Neuronal stem cell (in vitro differentiated cells): Measurements from ENCODE around the gene DMD.

ENCODE experiments used
- DNase-seq: peaks from one replicate; pipeline ENCODE4 v3.0.0-alpha.2; 2013; ENCODE audit warnings: low spot score
- H2AFZ ChIP-seq: one replicate; pipeline ENCODE4 v1.6.1; 2013; ENCODE audit warnings: mild to moderate bottlenecking, low read length, inconsistent platforms
- H2AK5ac ChIP-seq: 2 replicates; pipeline ENCODE4 v1.6.1; 2013; ENCODE audit warnings: low read depth, mild to moderate bottlenecking, inconsistent platforms, low read length, moderate library complexity, mixed read lengths
- H2BK120ac ChIP-seq: 2 replicates; pipeline ENCODE4 v1.6.1; 2013; ENCODE audit warnings: low read depth, mild to moderate bottlenecking, inconsistent platforms, low read length, moderate library complexity, mixed read lengths
- H2BK12ac ChIP-seq: one replicate; pipeline ENCODE4 v1.6.1; 2013; ENCODE audit warnings: low read length, inconsistent platforms
- H2BK15ac ChIP-seq: 2 replicates; pipeline ENCODE4 v1.6.1; 2013; ENCODE audit warnings: mild to moderate bottlenecking, low read length, inconsistent platforms, mixed read lengths
- H2BK5ac ChIP-seq: one replicate; pipeline ENCODE4 v1.6.1; 2013; ENCODE audit warnings: inconsistent platforms, mild to moderate bottlenecking, low read length, moderate library complexity
- H3K14ac ChIP-seq: one replicate; pipeline ENCODE4 v1.6.1; 2013; ENCODE audit warnings: low read length, inconsistent platforms
- H3K18ac ChIP-seq: 2 replicates; pipeline ENCODE4 v1.6.1; 2013; ENCODE audit warnings: low read length, inconsistent platforms
- H3K23ac ChIP-seq: 2 replicates; pipeline ENCODE4 v1.6.1; 2013; ENCODE audit warnings: low read depth, mild to moderate bottlenecking, mixed read lengths, low read length, inconsistent platforms; ENCODE audit not compliant: poor library complexity
- H3K27ac ChIP-seq: replicated peaks from 3 replicates; pipeline ENCODE4 v1.5.1; 2013; ENCODE audit warnings: low read length, inconsistent platforms
- H3K27me3 ChIP-seq, 3 experiments: 2 replicates each; pipeline ENCODE4 v1.6.1; 2013; ENCODE audit warnings: low read length in 3 of 3, mild to moderate bottlenecking in 2 of 3, inconsistent platforms in 1 of 3, low read depth in 1 of 3, mixed read lengths in 1 of 3, moderate library complexity in 1 of 3; ENCODE audit not compliant: control insufficient read depth in 3 of 3, insufficient read depth in 3 of 3
- H3K36me3 ChIP-seq, 2 donors: replicated peaks in 1 of 2; 2 replicates each; pipeline ENCODE4 v1.6.1; 2013; ENCODE audit warnings: low read length in 2 of 2; ENCODE audit not compliant: control insufficient read depth in 2 of 2, insufficient read depth in 2 of 2
- H3K4ac ChIP-seq: 2 replicates; pipeline ENCODE4 v1.6.1; 2013; ENCODE audit warnings: inconsistent platforms, mild to moderate bottlenecking, low read length, moderate library complexity
- H3K4me1 ChIP-seq, 2 donors: 1 replicate in 1 of 2; 2 replicates in 1 of 2; pipeline ENCODE4 v1.6.1; 2013; ENCODE audit warnings: low read length in 2 of 2, low read depth in 1 of 2; ENCODE audit not compliant: control insufficient read depth in 2 of 2, insufficient read depth in 1 of 2
- H3K4me2 ChIP-seq: one replicate; pipeline ENCODE4 v1.6.1; 2013; ENCODE audit warnings: mild to moderate bottlenecking, low read length, inconsistent platforms; ENCODE audit not compliant: insufficient read depth, poor library complexity, severe bottlenecking
- H3K4me3 ChIP-seq, 2 donors: 2 replicates each; pipeline ENCODE4 v1.5.1; 2013; ENCODE audit warnings: low read length in 2 of 2, mild to moderate bottlenecking in 2 of 2, inconsistent platforms in 1 of 2, moderate library complexity in 1 of 2
- H3K79me1 ChIP-seq: one replicate; pipeline ENCODE4 v1.6.1; 2013; ENCODE audit warnings: low read depth, mild to moderate bottlenecking, inconsistent platforms, low read length, moderate library complexity
- H3K9ac ChIP-seq: one replicate; pipeline ENCODE4 v1.6.1; 2013; ENCODE audit warnings: mild to moderate bottlenecking, low read depth, low read length, inconsistent platforms; ENCODE audit not compliant: poor library complexity
- H3K9me3 ChIP-seq, 2 donors: replicated peaks in 1 of 2; 2 replicates each; pipeline versions ENCODE3 to v1.6.1; 2013; ENCODE audit warnings: low read length in 2 of 2, mild to moderate bottlenecking in 2 of 2, inconsistent platforms in 1 of 2, low read depth in 1 of 2, mixed read lengths in 1 of 2, moderate library complexity in 1 of 2; ENCODE audit not compliant: control insufficient read depth in 2 of 2, insufficient read depth in 1 of 2
- H4K8ac ChIP-seq: one replicate; pipeline ENCODE4 v1.6.1; 2013; ENCODE audit warnings: low read depth, mild to moderate bottlenecking, inconsistent platforms, low read length, moderate library complexity
- H4K91ac ChIP-seq: one replicate; pipeline ENCODE4 v1.6.1; 2013; ENCODE audit warnings: low read length, low read depth, mild to moderate bottlenecking, inconsistent platforms; ENCODE audit not compliant: poor library complexity
- WGBS, 2 donors: extraction: QIAGEN DNeasy Blood & Tissue Kit; methylation state at CpG; one replicate each; pipeline ENCODE4 v1.1.7; 2013; ENCODE audit warnings: missing lambda C conversion rate in 2 of 2, mixed read lengths in 1 of 2; ENCODE audit not compliant: insufficient read length in 2 of 2, insufficient replicate concordance in 1 of 2; ENCODE audit errors: extremely low coverage in 2 of 2; 5-methylcytosine and 5-hydroxymethylcytosine counted together

Gene DMD

GRCh38 chrX:32483534-32484136, 727.7 kb downstream of the DMD start:
- Histone ChIP-seq H2AFZ (no peak overlapping the region), H3K4me1 (no peaks in the 10 kb centered on the region), H3K9ac (no peak overlapping the region), H3K9me3 (no peaks in the 10 kb centered on the region), H3K4ac (no peak overlapping the region), H4K91ac (no peak overlapping the region), H2BK5ac (no peak overlapping the region), H2BK120ac (no peak overlapping the region), H2AK5ac (no peak overlapping the region), H3K36me3 (no peaks in the 10 kb centered on the region), H3K27ac (no peak overlapping the region), H3K4me2 (no peak overlapping the region), H3K27me3 (no peaks in the 10 kb centered on the region), H3K23ac (no peak overlapping the region), H3K4me3 (no peak overlapping the region), H3K79me1 (no peaks in the 10 kb centered on the region), H4K8ac (no peak overlapping the region), H3K14ac (no peak overlapping the region), H2BK15ac (no peak overlapping the region), H2BK12ac (no peak overlapping the region), H3K18ac (no peak overlapping the region)
- no peak for DNase-seq
- no CpG with 5 or more reads among the region's 3 CpGs for WGBS, 2 donors

GRCh38 chrX:32480019-32480418, 731.3 kb downstream of the DMD start:
- no peak overlapping the region for H3K27ac ChIP-seq
- WGBS, 2 donors = no CpG with 5 or more reads among the region's 2 CpGs
- H2BK12ac ChIP-seq = no peak overlapping the region
- H3K14ac ChIP-seq = no peak overlapping the region
- H4K8ac ChIP-seq = no peak overlapping the region
- no peaks in the 10 kb centered on the region for H3K36me3 ChIP-seq
- H3K18ac ChIP-seq = no peak overlapping the region
- H3K9ac ChIP-seq = no peak overlapping the region
- no peak overlapping the region for H3K4me2 ChIP-seq
- no peak for DNase-seq
- no peak overlapping the region for H3K4ac ChIP-seq
- H2AK5ac ChIP-seq = no peak overlapping the region
- no peak overlapping the region for H3K23ac ChIP-seq
- no peak overlapping the region for H3K4me3 ChIP-seq
- no peak overlapping the region for H2BK5ac ChIP-seq
- no peak overlapping the region for H2BK15ac ChIP-seq
- no peaks in the 10 kb centered on the region for H3K79me1 ChIP-seq
- no peaks in the 10 kb centered on the region for H3K4me1 ChIP-seq
- H3K27me3 ChIP-seq = no peaks in the 10 kb centered on the region
- no peak overlapping the region for H4K91ac ChIP-seq
- H2BK120ac ChIP-seq = no peak overlapping the region
- no peak overlapping the region for H2AFZ ChIP-seq
- H3K9me3 ChIP-seq = no peaks in the 10 kb centered on the region

GRCh38 chrX:32472364-32472763, 739.0 kb downstream of the DMD start:
- Histone ChIP-seq H2BK12ac (no peak overlapping the region), H3K4me1 (no peaks in the 10 kb centered on the region), H3K9me3 (no peaks in the 10 kb centered on the region), H3K4me3 (no peak overlapping the region), H2BK120ac (no peak overlapping the region), H3K27ac (no peak overlapping the region), H3K4ac (no peak overlapping the region), H2BK5ac (no peak overlapping the region), H4K91ac (no peak overlapping the region), H3K23ac (no peak overlapping the region), H3K9ac (no peak overlapping the region), H2AK5ac (no peak overlapping the region), H2AFZ (no peak overlapping the region), H3K27me3 (no peaks in the 10 kb centered on the region), H3K18ac (no peak overlapping the region), H3K36me3 (no peaks in the 10 kb centered on the region), H2BK15ac (no peak overlapping the region), H4K8ac (no peak overlapping the region), H3K4me2 (no peak overlapping the region), H3K79me1 (no peaks in the 10 kb centered on the region), H3K14ac (no peak overlapping the region)
- no peak for DNase-seq
- WGBS, 2 donors = no CpG with 5 or more reads among the region's 3 CpGs

- no CpG with 5 or more reads among the region's 2 CpGs for WGBS, 2 donors
- no peak overlapping the region for H2BK5ac ChIP-seq
Observed at GRCh38 chrX:32455704-32456103, 755.6 kb downstream of the DMD start.

More at GRCh38 chrX:32455704-32456103, 755.6 kb downstream of the DMD start:
- H3K14ac ChIP-seq = no peak overlapping the region
- H3K4me2 ChIP-seq = no peak overlapping the region
- H3K4ac ChIP-seq = no peak overlapping the region
- H3K27ac ChIP-seq = no peak overlapping the region
- no peak overlapping the region for H2AFZ ChIP-seq
- no peak overlapping the region for H4K8ac ChIP-seq
- H2BK15ac ChIP-seq = no peak overlapping the region
- H3K9me3 ChIP-seq = no peaks in the 10 kb centered on the region
- no peak for DNase-seq
- no peak overlapping the region for H3K9ac ChIP-seq
- H3K4me1 ChIP-seq = no peaks in the 10 kb centered on the region
- no peak overlapping the region for H3K4me3 ChIP-seq
- H2AK5ac ChIP-seq = no peak overlapping the region
- no peak overlapping the region for H2BK120ac ChIP-seq
- no peaks in the 10 kb centered on the region for H3K27me3 ChIP-seq
- H2BK12ac ChIP-seq = no peak overlapping the region
- H3K36me3 ChIP-seq = no peaks in the 10 kb centered on the region
- no peak overlapping the region for H4K91ac ChIP-seq
- H3K23ac ChIP-seq = no peak overlapping the region
- H3K18ac ChIP-seq = no peak overlapping the region
- no peaks in the 10 kb centered on the region for H3K79me1 ChIP-seq
